Pancreas (tissue), 10 donors: ENCODE measurements around the gene EHD2. TPM values are rescaled to one million over a fixed set of nuclear protein-coding genes. Genes with fewer than 3 reads are reported as not detected.
A peak's percentile ranks its signal among the peaks of the same experiment; 100 is the strongest.
"Not testable (repeated sequence)": the region's sequence is repeated elsewhere in the genome, so short reads cannot be mapped to it uniquely, and the experiment has no call there.

Experiments
- ATAC-seq, 4 donors: fragments of 200-7000 bp; cut with Tn5 transposase; one replicate each; pipeline versions ENCODE4 v1.8.0 to v1.9.1; 2020; ENCODE audit warnings: mild to moderate bottlenecking in 4 of 4, moderate library complexity in 4 of 4
- DNase-seq, 6 donors: peaks; one replicate each; pipeline ENCODE4 v3.0.0-alpha.2; 2020
- FAIRE-seq: peaks from 2 replicates; lab custom pipeline; 2012; peaks lifted over from hg19 to GRCh38; lab: Jason Lieb, UNC
- H3K27ac ChIP-seq, 4 donors: fragments of 200-600 bp; sonication (generic); 1 replicate in 3 of 4; 2 replicates in 1 of 4; pipeline versions ENCODE4 v1.5.0 to v1.8.0; 2020
- H3K27me3 ChIP-seq, 4 donors: fragments of 200-600 bp; one replicate each; pipeline ENCODE4 v1.8.0; 2021
- H3K36me3 ChIP-seq, 3 donors: fragments of 200-600 bp; sonication (generic) in 1 of 3; one replicate each; pipeline versions ENCODE4 v1.5.0 to v1.8.0; 2020 to 2021
- H3K4me1 ChIP-seq, 3 donors: fragments of 200-600 bp; one replicate each; pipeline ENCODE4 v1.8.0; 2021
- H3K4me3 ChIP-seq, 4 donors: fragments of 200-600 bp; sonication (generic) in 2 of 4; one replicate each; pipeline versions ENCODE4 v1.5.0 to v1.8.0; 2020 to 2021
- H3K9me3 ChIP-seq, 4 donors: fragments of 200-600 bp; one replicate each; pipeline ENCODE4 v1.8.0; 2021
- WGBS, 2 donors: extraction: QIAGEN DNeasy Blood & Tissue Kit; methylation state at CpG; one replicate each; pipeline ENCODE4 v1.1.7; 2013; 5-methylcytosine and 5-hydroxymethylcytosine counted together
- intact Hi-C, 3 donors: fragments of 100-400 bp; cut with DNase I; formaldehyde crosslinking; loops; one replicate each; pipeline versions ENCODE4 v1.11.1 to v1.14.2; 2022
- polyA plus RNA-seq, 2 donors: library from polyadenylated mRNA; stranded (reverse); fragments of 200-250 nt; gene quantifications; one replicate each; pipeline ENCODE4 v1.2.3, GENCODE V29; 2013
- total RNA-seq, 6 donors: library from RNA; stranded (reverse); fragmentation: NEBNext Ultra II Directional in 4 of 6; extraction: Animal tissue kit (Norgen Biotek cat#: 25700) in 4 of 6; gene quantifications; one replicate each; pipeline versions ENCODE4 v1.2.1 to v1.2.4, GENCODE V29; 2021 to 2023
- TF ChIP-seq, protein P1 (sequence below), 4 donors: fragments of 200-600 bp; sonication (generic) in 3 of 4; IDR thresholded peaks; one replicate each; pipeline versions ENCODE4 v1.5.0 to v1.8.0; 2021; ENCODE audit warnings: antibody characterized with exemption in 4 of 4
- donor health status: healthy with polysubstance abuse.
- donor health status: DM: no; HTN: no; CAD: no; lungs with moderate emphysema.
- donor health status: DM: no; HTN: no; CAD: no.
- donor health status: control.
- donor health status: control.
- donor health status: Bipolar disorder and iron deficiency.
- donor health status: DM: yes; HTN: yes; CAD: no.
- donor health status: DM: no; HTN: no; CAD: no.
- donor health status: DM: no; HTN: no; CAD: no.
- donor health status: DM: yes; HTN: yes; CAD: no.

EHD2 gene
- total and polyA plus RNA-seq, 8 donors: 13.4 to 28.3 (median 19.6) TPM

GRCh38 chr19:47776568-47776967 lies 63.3 kb downstream of the EHD2 start:
- DNase-seq (no peak), FAIRE-seq (peak; percentile 61), ATAC-seq (peak in 3 of 4 donors; percentile 1 to 37 (median 27))
- no peaks in the 10 kb centered on the region for H3K9me3 ChIP-seq
- no peaks in the 10 kb centered on the region for H3K27me3 ChIP-seq
- TF ChIP-seq, protein P1, sequence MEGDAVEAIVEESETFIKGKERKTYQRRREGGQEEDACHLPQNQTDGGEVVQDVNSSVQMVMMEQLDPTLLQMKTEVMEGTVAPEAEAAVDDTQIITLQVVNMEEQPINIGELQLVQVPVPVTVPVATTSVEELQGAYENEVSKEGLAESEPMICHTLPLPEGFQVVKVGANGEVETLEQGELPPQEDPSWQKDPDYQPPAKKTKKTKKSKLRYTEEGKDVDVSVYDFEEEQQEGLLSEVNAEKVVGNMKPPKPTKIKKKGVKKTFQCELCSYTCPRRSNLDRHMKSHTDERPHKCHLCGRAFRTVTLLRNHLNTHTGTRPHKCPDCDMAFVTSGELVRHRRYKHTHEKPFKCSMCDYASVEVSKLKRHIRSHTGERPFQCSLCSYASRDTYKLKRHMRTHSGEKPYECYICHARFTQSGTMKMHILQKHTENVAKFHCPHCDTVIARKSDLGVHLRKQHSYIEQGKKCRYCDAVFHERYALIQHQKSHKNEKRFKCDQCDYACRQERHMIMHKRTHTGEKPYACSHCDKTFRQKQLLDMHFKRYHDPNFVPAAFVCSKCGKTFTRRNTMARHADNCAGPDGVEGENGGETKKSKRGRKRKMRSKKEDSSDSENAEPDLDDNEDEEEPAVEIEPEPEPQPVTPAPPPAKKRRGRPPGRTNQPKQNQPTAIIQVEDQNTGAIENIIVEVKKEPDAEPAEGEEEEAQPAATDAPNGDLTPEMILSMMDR (IDR thresholded peaks at IDR 0.05): no peak
- intact Hi-C loops: no loop called here
- H3K27ac ChIP-seq: peak overlapping the region in 3 of 4 donors; percentile 46 to 98 (median 98)
- WGBS, 2 donors: 52 to 58% methylated on average over 4 of the region's 4 CpGs
- no peaks in the 10 kb centered on the region for H3K36me3 ChIP-seq
- H3K4me3 ChIP-seq: no peak overlapping the region
- peaks cover 0 to 23% (median 0%) of the 10 kb centered on the region in 3 donors for H3K4me1 ChIP-seq

GRCh38 chr19:47777245-47778048 lies 64.2 kb downstream of the EHD2 start:
- H3K36me3 ChIP-seq, FAIRE-seq, H3K9me3 ChIP-seq, intact Hi-C loops, H3K27me3 ChIP-seq, DNase-seq, ATAC-seq: not testable (repeated sequence)
- 58 to 61% methylated on average over 23 of the region's 23 CpGs for WGBS, 2 donors
- Histone ChIP-seq H3K4me1 (peaks cover 0 to 23% (median 5%) of the 10 kb centered on the region in 3 donors), H3K4me3 (peak overlapping the region; percentile 74 to 89 (median 83)), H3K27ac (peak overlapping the region; percentile 97 to 99 (median 98))

DNA sequence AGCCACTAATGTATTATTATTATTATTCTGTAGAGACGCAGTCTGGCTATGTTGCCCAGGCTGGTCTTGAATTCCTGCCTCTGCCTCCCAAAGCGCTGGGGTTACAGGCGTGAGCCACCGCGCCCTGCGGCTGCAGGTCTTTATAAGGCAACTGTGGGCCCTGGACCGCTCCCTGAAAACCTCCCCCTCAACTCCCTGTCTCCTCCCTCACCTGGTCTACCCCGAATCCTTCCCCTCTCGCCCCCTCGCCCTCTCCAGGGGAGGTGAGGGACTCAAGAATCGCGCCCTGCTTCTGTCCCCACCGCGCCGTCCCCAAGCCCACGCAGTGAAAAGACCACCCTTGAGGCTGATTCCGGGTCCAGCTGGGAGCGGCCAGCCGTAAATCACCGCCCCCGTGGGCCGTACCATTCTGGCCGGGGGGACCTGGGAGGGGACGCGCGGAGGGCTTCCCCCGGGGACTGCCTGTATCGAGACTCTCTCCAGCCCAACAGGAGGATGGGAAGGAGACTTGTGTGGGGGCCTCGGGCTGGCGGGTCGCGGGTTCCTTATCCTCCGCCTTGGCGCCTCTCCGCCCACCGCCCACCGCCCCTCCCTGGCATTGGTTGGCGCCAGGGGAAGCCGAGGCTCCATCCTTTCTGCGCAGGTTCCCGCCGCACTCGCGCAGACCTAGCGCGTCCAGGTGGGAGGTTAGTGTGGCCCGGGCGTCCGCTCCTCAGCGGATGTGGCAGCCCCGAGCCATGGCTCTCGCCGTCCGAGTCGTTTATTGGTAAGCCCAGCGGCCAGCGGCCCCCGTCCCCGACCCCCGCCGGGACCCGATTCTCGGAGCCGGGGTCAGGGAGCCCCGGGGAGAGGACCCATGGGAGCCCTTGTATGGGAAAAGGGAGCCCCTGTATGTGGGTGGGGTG lies 65.1 kb downstream of the EHD2 start, which contains the start of gene SELENOW:
SELENOW (plus strand) TSS at position 655 of the 905 bp plus-strand sequence; CDS start at position 738, 83 bp downstream.
- intact Hi-C loops: no loop called here
- WGBS, 2 donors: 1% methylated on average over 57 to 63 of the region's 65 CpGs
- no peaks in the 10 kb centered on the region for H3K27me3 ChIP-seq
- peak within 1 kb of the TSS; percentile 74 to 89 (median 83) for H3K4me3 ChIP-seq
- DNase-seq (peak; percentile 74 to 92 (median 80)), ATAC-seq (peak; percentile 92 to 95 (median 93)), FAIRE-seq (no peak)
- peak within 1 kb of the TSS; percentile 97 to 99 (median 98) for H3K27ac ChIP-seq
- H3K36me3 ChIP-seq: no peaks in the 10 kb centered on the region
- TF ChIP-seq, protein P1 (IDR thresholded peaks at IDR 0.05): no peak
- peaks cover 0 to 23% (median 5%) of the 10 kb centered on the region in 3 donors for H3K4me1 ChIP-seq
- H3K9me3 ChIP-seq: no peaks in the 10 kb centered on the region

- intact Hi-C loops: no loop called here
- peak overlapping the region; percentile 97 to 99 (median 98) for H3K27ac ChIP-seq
- peaks cover 0 to 23% (median 5%) of the 10 kb centered on the region in 3 donors for H3K4me1 ChIP-seq
- DNase-seq (peak in 2 of 6 donors; percentile 65 to 66), ATAC-seq (peak; percentile 23 to 65 (median 44)), FAIRE-seq (no peak)
- no peaks in the 10 kb centered on the region for H3K9me3 ChIP-seq
- H3K27me3 ChIP-seq: no peaks in the 10 kb centered on the region
- H3K36me3 ChIP-seq: no peaks in the 10 kb centered on the region
- TF ChIP-seq, protein P1 (IDR thresholded peaks at IDR 0.05): no peak
- H3K4me3 ChIP-seq: peak overlapping the region; percentile 74 to 89 (median 83)
- WGBS, 2 donors: 0% methylated on average over 20 of the region's 20 CpGs
Observed at GRCh38 chr19:47778954-47779351, 65.7 kb downstream of the EHD2 start.
